HG03108 (cell line): Measurements from ENCODE around the gene CYTIP.

Source experiments
- ATAC-seq: cut with Tn5 transposase; IDR thresholded peaks from one replicate; pipeline ENCODE4 v1.9.1; 2021; ENCODE audit warnings: moderate library complexity; ENCODE audit not compliant: unreplicated experiment

CYTIP gene

GRCh38 chr2:157465554-157465953 lies 21.7 kb upstream of the CYTIP start:
- ATAC-seq = no peak

- ATAC-seq = no peak
These were observed 19.1 kb upstream of the CYTIP start for GRCh38 chr2:157463002-157463401.

- ATAC-seq = no peak
These were observed 17.0 kb upstream of the CYTIP start for GRCh38 chr2:157460897-157461296.

- no peak for ATAC-seq
These were observed 16.5 kb upstream of the CYTIP start for GRCh38 chr2:157460384-157460837.

GRCh38 chr2:157459486-157459885 lies 15.6 kb upstream of the CYTIP start:
- no peak for ATAC-seq

GRCh38 chr2:157447741-157448140 lies 3.9 kb upstream of the CYTIP start:
- no peak for ATAC-seq

- no peak for ATAC-seq
These were observed 3.1 kb upstream of the CYTIP start for GRCh38 chr2:157447031-157447430.

- ATAC-seq = no peak
These were observed 752 bp upstream of the CYTIP start for GRCh38 chr2:157444641-157445040.

GRCh38 chr2:157443090-157443489 lies 799 bp downstream of the CYTIP start:
- no peak for ATAC-seq

- ATAC-seq = no peak
These were observed 1.3 kb downstream of the CYTIP start for GRCh38 chr2:157442636-157443035.

- no peak for ATAC-seq
These were observed 1.7 kb downstream of the CYTIP start for GRCh38 chr2:157442191-157442590.

- peak; percentile 33 for ATAC-seq
These were observed 2.8 kb downstream of the CYTIP start for GRCh38 chr2:157441072-157441454.

- no peak for ATAC-seq
These were observed 3.4 kb downstream of the CYTIP start for GRCh38 chr2:157440404-157441071.

GRCh38 chr2:157439824-157440186 lies 4.1 kb downstream of the CYTIP start:
- peak; percentile 27 for ATAC-seq

- ATAC-seq = no peak
These were observed 4.7 kb downstream of the CYTIP start for GRCh38 chr2:157438863-157439823.

GRCh38 chr2:157433394-157433793 lies 10.5 kb downstream of the CYTIP start:
- no peak for ATAC-seq

GRCh38 chr2:157432475-157433106 lies 11.3 kb downstream of the CYTIP start:
- no peak for ATAC-seq

- no peak for ATAC-seq
These were observed 12.7 kb downstream of the CYTIP start for GRCh38 chr2:157431176-157431575.

- no peak for ATAC-seq
These were observed 15.3 kb downstream of the CYTIP start for GRCh38 chr2:157428500-157429175.

- ATAC-seq = no peak
These were observed 16.0 kb downstream of the CYTIP start for GRCh38 chr2:157427922-157428303.
